Lower leg skin (tissue), 3 donors: ENCODE measurements around the gene RMDN3.

Experiments
- CTCF ChIP-seq, 3 donors: fragments of 450-650 bp; IDR thresholded peaks; one replicate each; pipeline ENCODE4 v1.5.1; 2016; ENCODE audit warnings: antibody characterized with exemption in 3 of 3, mild to moderate bottlenecking in 3 of 3, moderate library complexity in 2 of 3
- POLR2A ChIP-seq, 2 donors: fragments of 450-650 bp; IDR thresholded peaks; one replicate each; pipeline ENCODE4 v1.6.1; 2016 to 2017; ENCODE audit warnings: antibody characterized with exemption in 2 of 2, mild to moderate bottlenecking in 1 of 2, moderate library complexity in 1 of 2

GRCh38 chr15:40750885-40751284, 4.2 kb downstream of the RMDN3 start:
- TF ChIP-seq CTCF (IDR thresholded peaks at IDR 0.05) = no peak
- TF ChIP-seq POLR2A (IDR thresholded peaks at IDR 0.05) = no peak
